ENCODE results near the gene CASZ1.

CASZ1 gene

DNA sequence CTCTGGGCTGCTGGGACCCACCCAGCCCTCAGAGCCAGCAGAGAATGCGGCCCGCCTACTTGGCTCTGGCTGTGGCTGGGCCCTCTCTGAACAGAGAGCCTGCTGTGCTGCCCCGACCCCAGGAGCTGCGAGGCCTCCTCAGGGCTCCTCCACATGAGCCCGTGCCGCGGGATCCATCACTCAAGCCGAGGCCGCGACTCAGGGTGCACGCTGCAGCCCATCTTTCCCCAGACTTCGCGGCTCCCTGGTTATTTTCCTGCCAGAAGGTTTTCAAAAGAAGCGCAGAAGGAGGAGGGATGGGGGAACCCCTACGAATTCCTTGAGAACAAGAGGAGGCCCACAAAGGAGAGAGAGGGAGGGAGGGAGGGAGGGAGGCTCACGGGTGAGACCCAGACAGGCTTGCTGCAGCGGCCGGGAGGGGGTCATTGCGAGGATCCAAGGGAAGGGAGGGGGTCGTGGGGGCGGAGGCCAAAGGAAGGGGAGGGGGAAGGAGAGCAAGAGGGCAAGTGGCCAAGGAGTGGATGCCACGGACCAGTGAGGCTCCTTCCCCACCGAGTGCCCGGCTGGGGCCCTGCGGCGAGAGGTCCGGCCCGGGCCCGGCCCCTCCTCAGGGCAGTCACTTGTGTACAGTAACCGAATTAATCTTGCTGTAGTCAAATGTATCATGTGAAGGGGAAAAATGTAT lies 146.8 kb downstream of the CASZ1 start:
- DNase-seq = no peak

DNA sequence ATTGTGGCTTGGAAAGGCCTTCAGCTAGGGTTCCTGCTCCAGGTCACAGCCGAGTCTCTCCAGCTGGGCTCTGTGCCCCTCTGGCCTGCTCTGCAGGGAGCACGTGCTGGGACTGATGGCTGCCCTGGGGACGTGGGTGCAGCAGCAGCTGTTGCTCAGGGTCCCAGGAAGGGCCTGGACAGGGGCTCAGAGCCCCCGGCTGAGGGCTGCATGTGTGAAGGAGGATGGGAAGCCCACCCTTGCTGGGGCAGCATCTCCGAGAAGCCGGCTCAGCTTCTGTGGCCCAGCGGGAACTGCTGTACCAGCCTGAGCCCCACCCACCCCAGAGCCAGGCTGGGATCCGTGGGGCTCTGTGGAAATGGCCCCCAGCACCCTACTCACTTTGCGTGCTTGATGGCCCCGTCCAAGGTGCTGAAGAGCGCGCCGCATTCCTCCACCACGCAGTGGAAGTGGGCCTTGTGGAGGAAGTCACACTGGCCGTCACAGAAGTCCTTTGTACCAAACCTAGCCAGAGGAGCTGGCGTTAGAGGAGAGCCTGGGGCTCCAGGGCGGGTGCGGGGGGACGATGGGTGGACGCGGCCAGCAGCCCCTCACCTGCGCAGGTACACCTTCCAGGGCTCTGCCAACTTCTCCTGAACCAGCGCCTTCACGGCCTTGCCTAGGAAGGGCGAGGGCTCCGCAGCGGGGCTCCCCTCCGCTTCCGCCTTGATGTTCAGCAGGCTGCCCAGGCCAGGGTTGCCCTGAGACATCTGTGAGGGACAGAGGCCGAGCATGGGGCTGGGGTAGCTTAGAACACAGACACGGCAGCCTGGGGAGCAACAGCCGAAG lies 147.5 kb downstream of the CASZ1 start:
- no peak for DNase-seq

GRCh38 chr1:10647414-10648170 lies 148.9 kb downstream of the CASZ1 start:
- no peak for DNase-seq

- no peak for DNase-seq
Measured at GRCh38 chr1:10646347-10646861, 150.0 kb downstream of the CASZ1 start.

- DNase-seq = no peak
Measured at GRCh38 chr1:10644307-10645128, 151.9 kb downstream of the CASZ1 start.

- no peak for DNase-seq
Measured at GRCh38 chr1:10643607-10644306, 152.7 kb downstream of the CASZ1 start.

DNA sequence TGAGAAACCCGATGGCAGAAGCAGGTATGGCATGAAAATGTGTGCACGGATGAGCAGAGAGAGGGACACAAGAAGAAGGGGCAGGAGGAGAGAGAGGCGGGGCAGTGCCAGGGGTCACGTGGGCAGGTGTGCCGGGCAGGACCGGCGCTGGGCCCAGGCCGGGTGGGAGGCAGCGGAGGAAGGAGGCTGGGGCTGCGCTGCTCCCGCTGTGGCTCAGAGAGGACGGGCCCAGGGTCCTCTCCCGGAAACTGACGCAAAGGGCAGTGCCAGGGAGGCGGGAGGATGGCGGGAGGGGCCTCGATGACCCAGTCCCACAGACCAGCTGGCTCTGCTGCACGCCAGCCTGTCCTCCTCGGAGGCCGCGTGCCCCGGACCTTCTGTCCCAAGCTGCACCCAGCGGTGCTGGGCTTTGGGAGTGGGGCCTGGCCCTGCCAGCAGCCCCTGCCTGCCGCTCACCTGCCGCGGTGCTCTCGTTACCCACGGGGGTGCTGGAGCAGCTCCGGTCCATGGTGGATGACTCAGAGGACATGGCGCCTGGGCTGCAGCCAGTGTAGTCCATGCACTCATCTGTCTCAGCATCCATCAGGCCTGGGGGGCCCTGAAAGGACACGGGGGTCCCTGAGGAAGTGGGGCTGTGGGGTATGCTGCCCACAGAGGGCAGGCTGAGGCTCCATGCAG lies 153.9 kb downstream of the CASZ1 start:
- DNase-seq = no peak

- DNase-seq = no peak
Measured at GRCh38 chr1:10641976-10642375, 154.5 kb downstream of the CASZ1 start.

DNA sequence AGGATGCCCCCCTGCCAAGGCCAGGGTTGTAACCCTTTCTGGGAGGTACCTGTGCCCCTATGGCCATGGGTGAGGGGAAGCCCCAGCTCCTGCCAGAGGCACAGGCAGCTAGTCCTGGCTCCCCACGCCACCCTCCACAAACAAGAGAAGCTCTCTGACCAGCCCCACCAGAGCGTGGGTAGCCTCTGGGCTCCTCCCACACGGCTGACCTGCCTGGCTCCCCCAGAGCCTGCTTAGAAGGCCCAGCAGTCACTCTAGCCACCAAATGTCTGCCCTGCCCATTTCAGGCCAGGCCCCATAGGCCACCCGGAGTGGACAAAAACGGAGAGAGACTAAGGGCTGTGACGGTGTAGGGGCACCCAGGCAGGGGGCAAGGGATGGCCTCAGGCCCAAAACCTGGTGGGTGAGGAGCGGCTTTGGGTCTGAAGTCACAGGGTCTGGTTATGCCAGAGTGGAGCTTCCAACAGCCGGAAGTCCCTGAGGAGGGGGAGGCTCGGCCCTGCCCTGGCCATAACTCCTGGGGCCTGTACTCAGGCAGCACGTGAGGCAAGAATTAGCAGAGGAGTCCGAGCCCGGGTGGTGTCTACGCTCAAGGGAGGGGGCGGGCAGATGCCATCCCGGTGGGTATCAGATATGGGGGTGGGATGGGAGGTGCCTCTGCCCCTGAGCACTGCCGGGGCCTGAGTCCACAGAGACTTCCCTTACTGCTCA lies 155.4 kb downstream of the CASZ1 start:
- DNase-seq = no peak

DNA sequence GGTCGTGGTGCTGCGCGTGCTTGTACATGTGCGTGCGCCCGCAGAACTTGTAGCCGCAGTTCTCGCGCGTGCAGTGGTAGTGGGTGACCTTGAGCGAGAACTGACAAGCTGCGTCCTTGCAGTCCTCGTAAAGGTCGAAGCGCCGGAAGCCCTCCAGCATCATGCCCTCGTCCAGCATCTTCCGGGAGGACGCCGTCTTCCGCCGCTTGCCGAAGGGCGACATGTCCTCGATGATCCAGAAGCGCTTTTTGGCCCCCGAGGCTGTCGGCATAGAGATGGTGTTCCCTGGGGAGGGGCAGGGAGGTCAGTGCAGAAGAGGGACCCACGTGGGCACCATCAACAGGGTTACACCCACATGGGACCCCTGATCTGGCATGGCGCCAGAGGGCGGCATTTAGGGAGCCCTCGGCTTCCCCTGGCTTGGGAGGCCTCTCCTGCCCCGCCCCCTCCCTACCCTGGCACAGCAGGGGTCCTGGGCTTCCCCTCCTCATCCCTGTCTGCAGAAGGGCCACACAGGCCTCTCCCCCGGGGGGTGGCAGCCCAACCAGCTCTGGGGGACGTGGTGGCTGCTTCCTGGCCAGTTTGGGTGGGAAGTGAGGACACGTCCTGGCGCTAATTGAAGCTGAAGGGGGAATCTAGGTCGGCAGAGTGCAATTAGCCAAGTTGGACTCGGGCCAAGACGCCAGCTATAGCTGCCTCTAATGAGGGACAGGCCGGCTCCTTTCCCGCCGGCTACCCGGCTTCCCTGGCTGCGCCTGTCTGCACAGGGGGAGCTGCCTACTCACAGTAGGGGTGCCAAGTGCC lies 156.5 kb downstream of the CASZ1 start:
- no peak for DNase-seq

DNA sequence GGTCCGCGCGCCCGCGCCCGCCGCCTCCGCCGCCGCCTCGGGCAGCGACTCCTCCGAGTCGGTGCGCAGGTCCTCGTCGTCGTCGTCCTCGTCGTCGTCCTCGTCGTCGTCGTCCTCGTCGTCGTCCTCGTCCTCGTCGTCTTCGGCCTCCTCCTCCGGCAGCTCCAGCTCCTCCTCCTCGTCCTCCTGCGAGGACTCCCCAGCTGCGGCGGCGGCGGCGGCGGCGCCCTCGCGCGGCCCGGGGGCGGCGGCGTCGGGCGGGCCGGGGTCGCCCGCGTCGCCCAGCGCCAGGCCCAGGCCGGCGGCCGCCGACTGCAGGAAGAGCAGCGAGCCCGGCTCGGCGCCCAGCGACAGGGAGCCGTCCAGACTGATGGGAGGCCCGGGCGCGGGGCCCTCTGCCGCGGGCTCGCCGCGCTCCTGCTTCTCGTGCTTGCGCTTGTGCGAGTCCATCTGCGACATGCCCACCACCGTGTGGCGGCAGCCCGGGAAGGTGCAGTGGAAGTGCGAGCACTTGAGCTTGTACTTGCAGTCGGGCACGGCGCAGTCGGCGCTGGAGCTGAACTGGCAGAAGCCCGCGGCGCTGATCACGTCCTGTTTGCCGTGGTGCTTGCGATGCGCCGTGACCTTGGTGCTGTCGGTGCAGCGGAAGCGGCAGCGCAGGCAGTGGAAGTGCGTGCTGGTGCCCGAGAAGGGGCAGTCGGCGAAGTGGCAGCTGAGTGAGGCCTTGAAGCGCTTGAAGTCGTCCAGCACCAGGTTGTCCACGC lies 157.3 kb downstream of the CASZ1 start:
- DNase-seq = no peak

- no peak for DNase-seq
Measured at GRCh38 chr1:10638559-10639005, 157.9 kb downstream of the CASZ1 start.

- no peak for DNase-seq
Measured at GRCh38 chr1:10637834-10638558, 158.4 kb downstream of the CASZ1 start.

DNA sequence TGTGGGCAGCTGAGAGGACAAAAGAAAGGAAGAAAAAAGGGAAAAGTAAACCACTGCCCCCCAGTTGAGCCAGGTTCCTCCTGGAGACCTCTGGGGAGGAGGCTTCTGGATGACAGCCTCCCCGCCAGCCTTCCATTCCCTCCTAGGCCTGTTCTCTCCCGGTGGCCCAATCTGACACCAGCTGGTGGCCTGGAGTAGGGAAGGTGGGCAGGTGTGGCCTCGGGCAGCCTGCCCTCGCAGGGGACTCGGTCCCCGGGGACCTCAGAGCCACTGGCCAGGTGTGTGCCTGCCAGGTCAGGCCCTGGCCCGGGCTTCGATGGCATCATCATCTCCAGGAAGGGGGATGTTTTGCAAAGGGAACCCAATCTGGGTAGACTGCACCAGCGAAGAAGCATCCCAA lies 159.0 kb downstream of the CASZ1 start:
- no peak for DNase-seq

DNA sequence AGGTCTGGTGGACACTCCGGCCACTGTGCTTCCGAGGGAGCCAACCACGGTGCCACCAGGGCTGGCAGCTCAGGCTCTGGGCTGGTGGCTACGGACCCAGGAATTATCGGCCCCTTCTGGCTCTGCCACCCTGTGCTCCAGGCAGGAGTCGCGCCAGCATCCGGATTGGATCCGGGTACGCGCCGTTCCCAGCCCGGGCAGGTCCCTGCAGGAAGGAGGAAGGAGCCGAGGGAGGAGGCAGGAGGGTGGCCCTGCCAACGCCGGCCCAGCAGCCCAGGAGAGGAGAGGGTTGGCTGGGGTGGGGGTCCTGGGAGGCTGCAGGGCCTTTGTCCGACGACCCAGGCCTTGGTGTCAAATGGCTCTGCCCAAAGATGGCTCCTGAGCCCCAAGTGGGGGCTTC lies 160.5 kb downstream of the CASZ1 start:
- no peak for DNase-seq

- no peak for DNase-seq
Measured at GRCh38 chr1:10635085-10635896, 161.2 kb downstream of the CASZ1 start.

- no peak for DNase-seq
Measured at GRCh38 chr1:10634428-10635084, 161.9 kb downstream of the CASZ1 start.

Data from stimulated activated CD4-positive, alpha-beta T cell treated with anti-CD3 and anti-CD28 coated beads, Interleukin-4, amount 100 ng/mL, for 24 hours (primary cell).